Right lobe of liver (tissue), 4 donors: ENCODE results near the gene MYH10.

ENCODE experiments used
- POLR2A ChIP-seq: fragments of 450-650 bp; IDR thresholded peaks from one replicate; pipeline ENCODE4 v1.6.1; 2017; ENCODE audit warnings: antibody characterized with exemption, mild to moderate bottlenecking
- TF ChIP-seq, protein P1 (sequence below), 4 donors: fragments of 200-600 bp in 3 of 4; fragments of 450-650 bp in 1 of 4; IDR thresholded peaks; one replicate each; pipeline versions ENCODE4 v1.5.1 to v1.8.0; 2016 to 2022; ENCODE audit warnings: antibody characterized with exemption in 4 of 4, mild to moderate bottlenecking in 2 of 4
- donor health status: DM: no; HTN: no; CAD: no.
- donor health status: DM: no; HTN: no; CAD: no.
- donor health status: DM: no; HTN: yes; CAD: no.

DNA sequence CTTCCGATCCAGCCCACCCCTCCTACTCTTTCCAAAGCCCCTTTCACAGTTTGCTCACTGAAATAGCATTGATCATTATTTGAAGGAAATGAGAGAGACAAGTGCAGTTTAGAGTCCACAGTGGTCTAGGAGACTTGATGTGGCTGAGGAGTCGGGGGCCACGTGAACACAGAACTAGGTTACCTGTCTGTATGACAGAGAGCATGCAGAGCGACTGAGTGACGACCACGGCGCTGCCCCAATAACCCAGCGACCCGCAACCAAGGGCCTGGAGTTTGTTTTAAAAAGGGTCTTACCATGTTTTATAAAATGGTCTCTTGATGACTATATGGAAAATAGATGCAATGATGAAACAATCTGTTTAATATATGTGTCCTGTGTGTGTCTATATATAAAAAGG is 155.3 kb downstream of the MYH10 start:
- TF ChIP-seq, protein P1, sequence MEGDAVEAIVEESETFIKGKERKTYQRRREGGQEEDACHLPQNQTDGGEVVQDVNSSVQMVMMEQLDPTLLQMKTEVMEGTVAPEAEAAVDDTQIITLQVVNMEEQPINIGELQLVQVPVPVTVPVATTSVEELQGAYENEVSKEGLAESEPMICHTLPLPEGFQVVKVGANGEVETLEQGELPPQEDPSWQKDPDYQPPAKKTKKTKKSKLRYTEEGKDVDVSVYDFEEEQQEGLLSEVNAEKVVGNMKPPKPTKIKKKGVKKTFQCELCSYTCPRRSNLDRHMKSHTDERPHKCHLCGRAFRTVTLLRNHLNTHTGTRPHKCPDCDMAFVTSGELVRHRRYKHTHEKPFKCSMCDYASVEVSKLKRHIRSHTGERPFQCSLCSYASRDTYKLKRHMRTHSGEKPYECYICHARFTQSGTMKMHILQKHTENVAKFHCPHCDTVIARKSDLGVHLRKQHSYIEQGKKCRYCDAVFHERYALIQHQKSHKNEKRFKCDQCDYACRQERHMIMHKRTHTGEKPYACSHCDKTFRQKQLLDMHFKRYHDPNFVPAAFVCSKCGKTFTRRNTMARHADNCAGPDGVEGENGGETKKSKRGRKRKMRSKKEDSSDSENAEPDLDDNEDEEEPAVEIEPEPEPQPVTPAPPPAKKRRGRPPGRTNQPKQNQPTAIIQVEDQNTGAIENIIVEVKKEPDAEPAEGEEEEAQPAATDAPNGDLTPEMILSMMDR (IDR thresholded peaks at IDR 0.05) = no peak
- TF ChIP-seq POLR2A = no peak
